SK-N-MC (cell line): ENCODE data around the gene EEIG2.
"Not testable (repeated sequence)": the region's sequence is repeated elsewhere in the genome, so short reads cannot be mapped to it uniquely, and the experiment has no call there.

ENCODE experiments used
- EZH2 ChIP-seq: fragments of 200-600 bp; sonication (generic); IDR thresholded peaks from one replicate; pipeline ENCODE4 v1.6.1; 2017; ENCODE audit warnings: antibody characterized with exemption
- FOXP2 ChIP-seq: optimal IDR thresholded peaks from 2 replicates; pipeline ENCODE3; 2011; ENCODE audit warnings: mild to moderate bottlenecking, moderate library complexity; ENCODE audit not compliant: insufficient read depth; ENCODE audit errors: extremely low read length, control extremely low read depth
- POLR2AphosphoS5 ChIP-seq: IDR thresholded peaks from 2 replicates; pipeline ENCODE4 v1.6.1; 2012; ENCODE audit warnings: mild to moderate bottlenecking, low read depth, low read length, borderline replicate concordance

GRCh38 chr1:108535315-108535897, 24.5 kb upstream of the EEIG2 start:
- not testable (repeated sequence) for TF ChIP-seq POLR2AphosphoS5, EZH2, FOXP2
